Measurements from ENCODE around the gene UQCR10.
"Not testable (repeated sequence)": the region's sequence is repeated elsewhere in the genome, so short reads cannot be mapped to it uniquely, and the experiment has no call there.

Gene UQCR10

GRCh38 chr22:29737251-29738117, 29.7 kb upstream of the UQCR10 start:
- DNase-seq, result no peak

- no peak for DNase-seq
These were observed 28.9 kb upstream of the UQCR10 start for GRCh38 chr22:29738118-29738815.

GRCh38 chr22:29739346-29739875, 27.8 kb upstream of the UQCR10 start:
- no peak for DNase-seq

- DNase-seq, result no peak
These were observed 27.0 kb upstream of the UQCR10 start for GRCh38 chr22:29740216-29740615.

GRCh38 chr22:29741926-29742325, 25.2 kb upstream of the UQCR10 start:
- no peak for DNase-seq

- no peak for DNase-seq
These were observed 24.8 kb upstream of the UQCR10 start for GRCh38 chr22:29742326-29742725.

GRCh38 chr22:29744902-29745301, 22.3 kb upstream of the UQCR10 start:
- peak; percentile 69 for DNase-seq

- DNase-seq, result no peak
These were observed 19.3 kb upstream of the UQCR10 start for GRCh38 chr22:29747832-29748231.

GRCh38 chr22:29748248-29748893, 18.8 kb upstream of the UQCR10 start:
- no peak for DNase-seq

- DNase-seq, result no peak
These were observed 17.1 kb upstream of the UQCR10 start for GRCh38 chr22:29750029-29750428.

GRCh38 chr22:29750559-29751538, 16.3 kb upstream of the UQCR10 start:
- no peak for DNase-seq

GRCh38 chr22:29751669-29752068, 15.5 kb upstream of the UQCR10 start:
- DNase-seq, result no peak

GRCh38 chr22:29753808-29754657, 13.1 kb upstream of the UQCR10 start:
- DNase-seq, result no peak

GRCh38 chr22:29754658-29755395, 12.3 kb upstream of the UQCR10 start:
- DNase-seq, result not testable (repeated sequence)

GRCh38 chr22:29755889-29756288, 11.3 kb upstream of the UQCR10 start:
- DNase-seq, result no peak

- no peak for DNase-seq
These were observed 10.8 kb upstream of the UQCR10 start for GRCh38 chr22:29756341-29756740.

GRCh38 chr22:29757096-29757495, 10.1 kb upstream of the UQCR10 start:
- DNase-seq, result no peak

GRCh38 chr22:29758068-29758622, 9.0 kb upstream of the UQCR10 start:
- no peak for DNase-seq

- no peak for DNase-seq
These were observed 8.2 kb upstream of the UQCR10 start for GRCh38 chr22:29758959-29759358.

GRCh38 chr22:29762263-29762662, 4.9 kb upstream of the UQCR10 start:
- no peak for DNase-seq

Data from SHP77 treated with DMSO at 0.1 percent for 48 hours (cell line).